ENCODE results near the gene SF3A1. TPM values are rescaled to one million over a fixed set of nuclear protein-coding genes. Genes with fewer than 3 reads are reported as not detected.

The SF3A1 gene
- total and polyA plus RNA-seq, 9 of the 15 experiments (the other 6 are each of a cell fraction or from before 2014, with no cell fraction given) = 6.7 to 228 (median 13.0) TPM

DNA sequence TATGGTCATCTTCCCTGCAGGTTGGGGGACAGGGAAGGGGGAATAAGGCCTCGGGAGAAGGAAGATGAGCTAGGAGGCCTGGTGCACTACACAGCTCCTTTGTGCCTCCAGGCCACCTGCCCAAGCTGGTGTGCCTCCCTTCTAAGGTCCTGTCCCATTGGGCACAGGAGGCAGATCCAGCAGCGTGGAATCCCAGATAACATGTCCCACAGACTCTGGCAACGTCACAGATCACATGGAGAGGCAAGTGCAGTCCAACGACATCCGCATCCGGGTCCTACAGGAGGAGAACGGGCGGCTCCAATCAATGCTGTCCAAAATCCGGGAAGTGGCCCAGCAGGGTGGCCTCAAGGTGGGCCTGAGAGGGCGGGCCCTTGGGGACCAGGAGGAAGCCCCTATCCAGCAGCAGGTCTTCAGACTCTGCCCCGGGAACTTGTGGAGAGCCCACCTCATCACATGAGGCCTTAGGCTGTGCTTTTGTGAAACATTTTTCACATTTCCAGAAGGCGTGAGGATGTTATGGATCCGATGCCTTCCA lies 18.7 kb upstream of the SF3A1 start:
- Histone ChIP-seq H3K36me3 (ENCODE audit: control insufficient read depth, insufficient read depth, low read length) (no peaks in the 10 kb centered on the region), H2AFZ (ENCODE audit: low read depth, low read length) (no peak overlapping the region), H3K4me1 (replicated peaks in 1 of 2; ENCODE audit: control insufficient read depth in 2 of 2, insufficient read depth in 2 of 2, low read length in 2 of 2) (peaks cover 0 to 10% of the 10 kb centered on the region in 2 experiments; a peak in 2 of 5 replicates), H3K27me3 (ENCODE audit: control insufficient read depth in 2 of 2, insufficient read depth in 2 of 2, low read length in 2 of 2) (no peaks in the 10 kb centered on the region), H3K9me1 (ENCODE audit: control insufficient read depth, insufficient read depth, low read length) (no peaks in the 10 kb centered on the region), H4K20me1 (replicated peaks; ENCODE audit: control insufficient read depth, insufficient read depth, low read length) (no peaks in the 10 kb centered on the region), H3K9me3 (replicated peaks; ENCODE audit: control insufficient read depth, insufficient read depth, low read depth, low read length) (no peaks in the 10 kb centered on the region), H3K79me2 (ENCODE audit: control insufficient read depth, insufficient read depth, low read length) (no peaks in the 10 kb centered on the region), H3K9ac (ENCODE audit: insufficient read depth in 1 of 2, low read depth in 2 of 2, low read length in 2 of 2) (no peak overlapping the region), H3K4me3 (no peak overlapping the region), H3K4me2 (ENCODE audit: insufficient read depth, low read length) (no peak overlapping the region), H3K27ac (ENCODE audit: extremely low read depth, low read depth, low read length) (no peak overlapping the region)
- ChIA-PET POLR2A (interaction anchor here (0.6 kb wide), 2 partner anchors 9 to 120 kb away, joined by 4 read pairs; no protein-coding TSS in a partner anchor), CTCF (ENCODE audit: low intra/inter-chr PET ratio) (no interaction called here)
- intact Hi-C loops (cut with micrococcal nuclease) = no loop called here
- FAIRE-seq = no peak
- in situ Hi-C loops (cut with MboI) = loop anchor here (5.0 to 25.0 kb wide), 2 partner anchors 93 to 263 kb away; no protein-coding TSS in a partner anchor
- no TSS peak for BruUV-seq (replicated peaks)
- no peak for DNase-seq (ENCODE audit: extremely low read depth in 1 of 4, low spot score in 3 of 4)
- WGBS (ENCODE audit: insufficient coverage, low coverage, missing lambda C conversion rate) = 52% methylated on average over 10 of the region's 13 CpGs
- ATAC-seq = no peak
- TF ChIP-seq KLF16 (IDR thresholded peaks at IDR 0.05) = no peak
- TF ChIP-seq, protein P1, sequence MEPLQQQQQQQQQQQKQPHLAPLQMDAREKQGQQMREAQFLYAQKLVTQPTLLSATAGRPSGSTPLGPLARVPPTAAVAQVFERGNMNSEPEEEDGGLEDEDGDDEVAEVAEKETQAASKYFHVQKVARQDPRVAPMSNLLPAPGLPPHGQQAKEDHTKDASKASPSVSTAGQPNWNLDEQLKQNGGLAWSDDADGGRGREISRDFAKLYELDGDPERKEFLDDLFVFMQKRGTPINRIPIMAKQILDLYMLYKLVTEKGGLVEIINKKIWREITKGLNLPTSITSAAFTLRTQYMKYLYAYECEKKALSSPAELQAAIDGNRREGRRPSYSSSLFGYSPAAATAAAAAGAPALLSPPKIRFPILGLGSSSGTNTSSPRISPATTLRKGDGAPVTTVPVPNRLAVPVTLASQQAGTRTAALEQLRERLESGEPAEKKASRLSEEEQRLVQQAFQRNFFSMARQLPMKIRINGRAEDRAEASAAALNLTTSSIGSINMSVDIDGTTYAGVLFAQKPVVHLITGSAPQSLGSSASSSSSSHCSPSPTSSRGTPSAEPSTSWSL (CRISPR knock-in tag; IDR thresholded peaks at IDR 0.05; ENCODE audit: borderline replicate concordance) = no peak
- TF ChIP-seq XRCC5 (IDR thresholded peaks at IDR 0.05; ENCODE audit: low read depth, low read length) = no peak
- no peak for TF ChIP-seq KDM4B (IDR thresholded peaks at IDR 0.05; ENCODE audit: borderline replicate concordance in 2 of 2, low read depth in 1 of 2)
- TF ChIP-seq, protein P2, sequence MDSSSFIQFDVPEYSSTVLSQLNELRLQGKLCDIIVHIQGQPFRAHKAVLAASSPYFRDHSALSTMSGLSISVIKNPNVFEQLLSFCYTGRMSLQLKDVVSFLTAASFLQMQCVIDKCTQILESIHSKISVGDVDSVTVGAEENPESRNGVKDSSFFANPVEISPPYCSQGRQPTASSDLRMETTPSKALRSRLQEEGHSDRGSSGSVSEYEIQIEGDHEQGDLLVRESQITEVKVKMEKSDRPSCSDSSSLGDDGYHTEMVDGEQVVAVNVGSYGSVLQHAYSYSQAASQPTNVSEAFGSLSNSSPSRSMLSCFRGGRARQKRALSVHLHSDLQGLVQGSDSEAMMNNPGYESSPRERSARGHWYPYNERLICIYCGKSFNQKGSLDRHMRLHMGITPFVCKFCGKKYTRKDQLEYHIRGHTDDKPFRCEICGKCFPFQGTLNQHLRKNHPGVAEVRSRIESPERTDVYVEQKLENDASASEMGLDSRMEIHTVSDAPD (CRISPR knock-in tag; IDR thresholded peaks at IDR 0.05) = no peak
- TF ChIP-seq POU5F1 (IDR thresholded peaks at IDR 0.05; ENCODE audit: borderline replicate concordance, low read depth, low read length, partially characterized antibody) = no peak
- no peak for TF ChIP-seq ELF1 (tag; IDR thresholded peaks at IDR 0.05)
- TF ChIP-seq KAT2B (IDR thresholded peaks at IDR 0.05; ENCODE audit: low read depth, low read length) = no peak
- TF ChIP-seq SREBF2 (CRISPR knock-in tag; IDR thresholded peaks at IDR 0.05) = no peak
- TF ChIP-seq CBX5 (IDR thresholded peaks at IDR 0.05; ENCODE audit: borderline replicate concordance, low read depth) = no peak
- TF ChIP-seq ZBED1 (IDR thresholded peaks at IDR 0.05) = no peak
- TF ChIP-seq DACH1 (IDR thresholded peaks at IDR 0.05; ENCODE audit: partially characterized antibody) = no peak
- TF ChIP-seq CREB3L1 (IDR thresholded peaks at IDR 0.05; ENCODE audit: borderline replicate concordance, low read depth) = no peak
- no peak for TF ChIP-seq SFPQ (IDR thresholded peaks at IDR 0.05; ENCODE audit: low read depth, low read length)
- no peak for TF ChIP-seq ZNF717 (CRISPR knock-in tag; IDR thresholded peaks at IDR 0.05)
- TF ChIP-seq NFE2 (IDR thresholded peaks at IDR 0.05; ENCODE audit: low read depth) = no peak
- TF ChIP-seq SOX6 (IDR thresholded peaks at IDR 0.05) = no peak
- no peak for TF ChIP-seq KLF1 (tag; IDR thresholded peaks at IDR 0.05)

All from K562 (cell line).